Uterus (tissue), 2 donors: ENCODE results near the gene DNAJC18.

ENCODE experiments used
- POLR2A ChIP-seq, 2 donors: fragments of 450-650 bp; IDR thresholded peaks; one replicate each; pipeline ENCODE4 v1.6.1; 2016; ENCODE audit warnings: antibody characterized with exemption in 2 of 2, mild to moderate bottlenecking in 1 of 2, moderate library complexity in 1 of 2
- TF ChIP-seq, protein P1 (sequence below), 4 experiments: fragments of 200-600 bp in 2 of 4; fragments of 450-650 bp in 2 of 4; sonication (generic) in 2 of 4; IDR thresholded peaks; one replicate each; pipeline ENCODE4 v1.5.1; 2016 to 2019; ENCODE audit warnings: antibody characterized with exemption in 4 of 4, mild to moderate bottlenecking in 2 of 4, moderate library complexity in 1 of 4

GRCh38 chr5:139431706-139432105, 7.6 kb downstream of the DNAJC18 start:
- TF ChIP-seq POLR2A (IDR thresholded peaks at IDR 0.05): no peak
- TF ChIP-seq, protein P1, sequence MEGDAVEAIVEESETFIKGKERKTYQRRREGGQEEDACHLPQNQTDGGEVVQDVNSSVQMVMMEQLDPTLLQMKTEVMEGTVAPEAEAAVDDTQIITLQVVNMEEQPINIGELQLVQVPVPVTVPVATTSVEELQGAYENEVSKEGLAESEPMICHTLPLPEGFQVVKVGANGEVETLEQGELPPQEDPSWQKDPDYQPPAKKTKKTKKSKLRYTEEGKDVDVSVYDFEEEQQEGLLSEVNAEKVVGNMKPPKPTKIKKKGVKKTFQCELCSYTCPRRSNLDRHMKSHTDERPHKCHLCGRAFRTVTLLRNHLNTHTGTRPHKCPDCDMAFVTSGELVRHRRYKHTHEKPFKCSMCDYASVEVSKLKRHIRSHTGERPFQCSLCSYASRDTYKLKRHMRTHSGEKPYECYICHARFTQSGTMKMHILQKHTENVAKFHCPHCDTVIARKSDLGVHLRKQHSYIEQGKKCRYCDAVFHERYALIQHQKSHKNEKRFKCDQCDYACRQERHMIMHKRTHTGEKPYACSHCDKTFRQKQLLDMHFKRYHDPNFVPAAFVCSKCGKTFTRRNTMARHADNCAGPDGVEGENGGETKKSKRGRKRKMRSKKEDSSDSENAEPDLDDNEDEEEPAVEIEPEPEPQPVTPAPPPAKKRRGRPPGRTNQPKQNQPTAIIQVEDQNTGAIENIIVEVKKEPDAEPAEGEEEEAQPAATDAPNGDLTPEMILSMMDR (IDR thresholded peaks at IDR 0.05): no peak
